Stomach (tissue), 9 donors: ENCODE results near the gene UBE2G1. TPM values are rescaled to one million over a fixed set of nuclear protein-coding genes. Genes with fewer than 3 reads are reported as not detected.
"Not testable (repeated sequence)": the region's sequence is repeated elsewhere in the genome, so short reads cannot be mapped to it uniquely, and the experiment has no call there.

ENCODE experiments used
- DNase-seq, 2 donors: peaks; one replicate each; pipeline versions ENCODE4 v3.0.0 to v3.0.0-alpha.2; 2013 to 2019
- H3K27ac ChIP-seq, 5 donors: fragments of 200-600 bp in 4 of 5; sonication (generic) in 4 of 5; one replicate each; pipeline ENCODE4 v1.5.1; 2013 to 2019; ENCODE audit warnings: mild to moderate bottlenecking in 1 of 5, moderate library complexity in 1 of 5
- H3K27me3 ChIP-seq, 3 donors: fragments of 200-600 bp; sonication (generic); one replicate each; pipeline ENCODE4 v1.5.1; 2017 to 2019; ENCODE audit warnings: mixed run types in 1 of 3
- H3K36me3 ChIP-seq, 4 donors: fragments of 200-600 bp; sonication (generic); 1 replicate in 3 of 4; 2 replicates in 1 of 4; pipeline ENCODE4 v1.5.1; 2016 to 2019
- H3K4me1 ChIP-seq, 4 donors: fragments of 200-600 bp; sonication (generic); one replicate each; pipeline ENCODE4 v1.5.1; 2016 to 2019
- H3K4me3 ChIP-seq, 4 donors: fragments of 200-600 bp; sonication (generic) in 3 of 4; one replicate each; pipeline ENCODE4 v1.5.1; 2016 to 2019; ENCODE audit warnings: mild to moderate bottlenecking in 1 of 4
- H3K9me3 ChIP-seq, 4 donors: fragments of 200-600 bp; sonication (generic); one replicate each; pipeline ENCODE4 v1.5.1; 2016 to 2019
- CTCF ChIP-seq, 7 experiments: fragments of 450-650 bp in 4 of 7; fragments of 200-600 bp in 3 of 7; sonication (generic) in 3 of 7; IDR thresholded peaks; one replicate each; pipeline ENCODE4 v1.5.1; 2016 to 2019; ENCODE audit warnings: antibody characterized with exemption in 7 of 7, control low read depth in 2 of 7, mild to moderate bottlenecking in 1 of 7
- EP300 ChIP-seq: sonication (generic); formaldehyde crosslinking; IDR thresholded peaks from one replicate; pipeline ENCODE4 v1.6.1; 2017; ENCODE audit warnings: antibody characterized with exemption
- POLR2A ChIP-seq, 4 donors: fragments of 450-650 bp; IDR thresholded peaks; one replicate each; pipeline ENCODE4 v1.6.1; 2016; ENCODE audit warnings: antibody characterized with exemption in 4 of 4, control low read depth in 2 of 4, mild to moderate bottlenecking in 1 of 4, moderate library complexity in 1 of 4
- POLR2AphosphoS5 ChIP-seq, 3 donors: sonication (generic); formaldehyde crosslinking; IDR thresholded peaks; one replicate each; pipeline ENCODE4 v1.6.1; 2016; ENCODE audit warnings: antibody characterized with exemption in 3 of 3
- WGBS, 5 donors: extraction: QIAGEN DNeasy Blood & Tissue Kit in 3 of 5; methylation state at CpG; one replicate each; pipeline versions ENCODE4 v1.1.5 to v1.1.7; 2013 to 2018; 5-methylcytosine and 5-hydroxymethylcytosine counted together
- intact Hi-C: fragments of 100-400 bp; cut with DNase I; formaldehyde crosslinking; loops from one replicate; pipeline ENCODE4 v1.15.1; 2023; ENCODE audit warnings: low total_unique reads
- polyA plus RNA-seq, 3 donors: library from polyadenylated mRNA; stranded (reverse); fragments of 200-250 nt; gene quantifications; one replicate each; pipeline ENCODE4 v1.2.3, GENCODE V29; 2013
- total RNA-seq, 5 donors: library from RNA; depleted of rRNA; stranded (reverse); fragments of >200 nt; gene quantifications; one replicate each; pipeline versions ENCODE4 v1.1.0 to v1.2.3, GENCODE V29; 2014 to 2016
- donor health status: healthy with polysubstance abuse.
- donor health status: Bipolar disorder and iron deficiency.
- donor health status: healthy.

The UBE2G1 gene
- total and polyA plus RNA-seq, 8 donors: 14.0 to 91.0 (median 38.2) TPM

GRCh38 chr17:4261452-4261851, 105.0 kb downstream of the UBE2G1 start:
- DNase-seq: no peak
- peaks cover 0 to 17% (median 4%) of the 10 kb centered on the region in 4 donors for H3K9me3 ChIP-seq
- WGBS, 5 donors: 90 to 96% (median 92%) methylated on average over 8 of the region's 8 CpGs
- H3K4me3 ChIP-seq: no peak overlapping the region
- peaks cover 0 to 23% (median 7%) of the 10 kb centered on the region in 4 donors for H3K36me3 ChIP-seq
- TF ChIP-seq EP300: no peak
- TF ChIP-seq POLR2AphosphoS5 (IDR thresholded peaks at IDR 0.05): no peak
- no peak for TF ChIP-seq CTCF (IDR thresholded peaks at IDR 0.05)
- TF ChIP-seq POLR2A (IDR thresholded peaks at IDR 0.05): no peak
- intact Hi-C loops: no loop called here
- H3K4me1 ChIP-seq: peaks cover 23 to 35% (median 34%) of the 10 kb centered on the region in 4 donors
- H3K27ac ChIP-seq: no peak overlapping the region
- no peaks in the 10 kb centered on the region for H3K27me3 ChIP-seq

GRCh38 chr17:4258867-4259266, 107.6 kb downstream of the UBE2G1 start:
- Histone ChIP-seq H3K9me3 (peaks cover 0 to 17% (median 4%) of the 10 kb centered on the region in 4 donors), H3K4me1 (peaks cover 16 to 25% (median 25%) of the 10 kb centered on the region in 4 donors), H3K36me3 (peaks cover 0 to 25% (median 10%) of the 10 kb centered on the region in 4 donors), H3K4me3 (no peak overlapping the region), H3K27me3 (no peaks in the 10 kb centered on the region), H3K27ac (no peak overlapping the region)
- 98 to 100% (median 100%) methylated on average over 3 of the region's 3 CpGs for WGBS, 5 donors
- no peak for TF ChIP-seq POLR2AphosphoS5 (IDR thresholded peaks at IDR 0.05)
- TF ChIP-seq CTCF (IDR thresholded peaks at IDR 0.05): no peak
- TF ChIP-seq POLR2A (IDR thresholded peaks at IDR 0.05): no peak
- TF ChIP-seq EP300: no peak
- no peak for DNase-seq
- intact Hi-C loops: no loop called here

- Histone ChIP-seq H3K36me3 (peaks cover 0 to 25% (median 10%) of the 10 kb centered on the region in 4 donors), H3K27ac (no peak overlapping the region), H3K4me3 (no peak overlapping the region), H3K9me3 (peaks cover 0 to 17% (median 4%) of the 10 kb centered on the region in 4 donors), H3K27me3 (no peaks in the 10 kb centered on the region), H3K4me1 (peaks cover 5 to 18% (median 11%) of the 10 kb centered on the region in 4 donors)
- 79 to 94% (median 83%) methylated on average over 2 of the region's 2 CpGs for WGBS, 5 donors
- DNase-seq: no peak
- intact Hi-C loops: no loop called here
- TF ChIP-seq CTCF (IDR thresholded peaks at IDR 0.05): no peak
- TF ChIP-seq POLR2A (IDR thresholded peaks at IDR 0.05): no peak
- TF ChIP-seq POLR2AphosphoS5 (IDR thresholded peaks at IDR 0.05): no peak
- no peak for TF ChIP-seq EP300
Observed at GRCh38 chr17:4256952-4257351, 109.5 kb downstream of the UBE2G1 start.

- WGBS, 5 donors: 90 to 97% (median 92%) methylated on average over 6 of the region's 6 CpGs
- H3K4me3 ChIP-seq, DNase-seq, intact Hi-C loops, H3K27ac ChIP-seq, H3K27me3 ChIP-seq: not testable (repeated sequence)
- Histone ChIP-seq H3K4me1 (peaks cover 0 to 22% (median under 1%) of the 10 kb centered on the region in 4 donors), H3K9me3 (peaks cover 0 to 17% (median 4%) of the 10 kb centered on the region in 4 donors), H3K36me3 (peaks cover 0 to 24% (median 10%) of the 10 kb centered on the region in 4 donors)
Observed at GRCh38 chr17:4255271-4255670, 111.2 kb downstream of the UBE2G1 start.

GRCh38 chr17:4250887-4251286, 115.6 kb downstream of the UBE2G1 start:
- Histone ChIP-seq H3K27ac (no peak overlapping the region), H3K27me3 (no peaks in the 10 kb centered on the region), H3K9me3 (no peaks in the 10 kb centered on the region), H3K4me1 (peaks cover 36 to 66% (median 41%) of the 10 kb centered on the region in 4 donors), H3K4me3 (no peak overlapping the region), H3K36me3 (peaks cover 0 to 9% (median 0%) of the 10 kb centered on the region in 4 donors)
- intact Hi-C loops: no loop called here
- TF ChIP-seq EP300: no peak
- TF ChIP-seq POLR2AphosphoS5 (IDR thresholded peaks at IDR 0.05): no peak
- TF ChIP-seq POLR2A (IDR thresholded peaks at IDR 0.05): no peak
- no peak for TF ChIP-seq CTCF (IDR thresholded peaks at IDR 0.05)
- WGBS, 5 donors: 77 to 91% (median 79%) methylated on average over 2 of the region's 2 CpGs
- no peak for DNase-seq
